ENCODE results near the gene SLAMF7.

DNA sequence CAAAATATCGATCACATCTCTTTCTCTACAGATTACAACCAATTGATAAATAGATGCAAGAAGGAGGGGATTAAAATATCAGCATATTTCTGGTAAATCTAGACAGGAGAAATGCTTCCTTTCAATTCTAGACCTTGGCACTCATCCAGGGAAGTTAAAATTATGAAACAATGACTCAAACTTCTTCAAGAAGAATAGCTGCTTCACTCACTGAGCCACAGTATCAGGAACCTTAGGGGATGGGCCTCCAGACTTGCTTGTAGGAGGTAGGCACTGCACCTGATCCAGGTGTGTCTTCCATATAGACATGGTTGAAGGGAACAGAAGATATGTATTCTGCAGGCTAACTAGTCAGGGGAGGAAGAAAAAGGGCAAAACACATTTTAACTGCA is 9.8 kb downstream of the SLAMF7 start:
- TF ChIP-seq POLR2A (IDR thresholded peaks at IDR 0.05; ENCODE audit: low read depth, low read length), result no peak
- TF ChIP-seq, protein P1, sequence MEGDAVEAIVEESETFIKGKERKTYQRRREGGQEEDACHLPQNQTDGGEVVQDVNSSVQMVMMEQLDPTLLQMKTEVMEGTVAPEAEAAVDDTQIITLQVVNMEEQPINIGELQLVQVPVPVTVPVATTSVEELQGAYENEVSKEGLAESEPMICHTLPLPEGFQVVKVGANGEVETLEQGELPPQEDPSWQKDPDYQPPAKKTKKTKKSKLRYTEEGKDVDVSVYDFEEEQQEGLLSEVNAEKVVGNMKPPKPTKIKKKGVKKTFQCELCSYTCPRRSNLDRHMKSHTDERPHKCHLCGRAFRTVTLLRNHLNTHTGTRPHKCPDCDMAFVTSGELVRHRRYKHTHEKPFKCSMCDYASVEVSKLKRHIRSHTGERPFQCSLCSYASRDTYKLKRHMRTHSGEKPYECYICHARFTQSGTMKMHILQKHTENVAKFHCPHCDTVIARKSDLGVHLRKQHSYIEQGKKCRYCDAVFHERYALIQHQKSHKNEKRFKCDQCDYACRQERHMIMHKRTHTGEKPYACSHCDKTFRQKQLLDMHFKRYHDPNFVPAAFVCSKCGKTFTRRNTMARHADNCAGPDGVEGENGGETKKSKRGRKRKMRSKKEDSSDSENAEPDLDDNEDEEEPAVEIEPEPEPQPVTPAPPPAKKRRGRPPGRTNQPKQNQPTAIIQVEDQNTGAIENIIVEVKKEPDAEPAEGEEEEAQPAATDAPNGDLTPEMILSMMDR (IDR thresholded peaks at IDR 0.05; ENCODE audit: extremely low read depth in 1 of 2, insufficient read depth in 1 of 2, low read depth in 1 of 2, low read length in 2 of 2), result no peak
- no peak for TF ChIP-seq POLR2AphosphoS5 (IDR thresholded peaks at IDR 0.05; ENCODE audit: insufficient read depth, low read depth, low read length)
- no peak for TF ChIP-seq JUN (IDR thresholded peaks at IDR 0.05; ENCODE audit: borderline replicate concordance, insufficient read depth, insufficient read length, low read depth)
- TF ChIP-seq EZH2 (IDR thresholded peaks at IDR 0.05; ENCODE audit: borderline replicate concordance, low read depth, low read length, severe bottlenecking), result no peak
- no peak for TF ChIP-seq FOS (IDR thresholded peaks at IDR 0.05; ENCODE audit: borderline replicate concordance, insufficient read depth, low read length)
- TF ChIP-seq GATA2 (IDR thresholded peaks at IDR 0.05; ENCODE audit: insufficient read depth, insufficient read length, low read depth, low read length), result no peak

All from endothelial cell of umbilical vein (primary cell).